HEK293T (cell line): Measurements from ENCODE around the gene DGKD.

Source experiments
- ARNT ChIP-seq: fragments of 450-650 bp; IDR thresholded peaks from 2 replicates; pipeline ENCODE4 v1.6.1; 2017; ENCODE audit warnings: mild to moderate bottlenecking
- BHLHE40 ChIP-seq: fragments of 450-650 bp; IDR thresholded peaks from 2 replicates; pipeline ENCODE4 v1.6.1; 2016; ENCODE audit warnings: mild to moderate bottlenecking, moderate library complexity, borderline replicate concordance
- CTBP1 ChIP-seq: fragments of 450-650 bp; IDR thresholded peaks from 2 replicates; pipeline ENCODE4 v1.6.1; 2016; ENCODE audit warnings: borderline replicate concordance
- ELF4 ChIP-seq: fragments of 450-650 bp; IDR thresholded peaks from 2 replicates; pipeline ENCODE4 v1.6.1; 2017; ENCODE audit warnings: antibody characterized with exemption
- FOXA1 ChIP-seq: fragments of 450-650 bp; IDR thresholded peaks from 2 replicates; pipeline ENCODE4 v1.6.1; 2016; ENCODE audit warnings: mild to moderate bottlenecking
- FOXM1 ChIP-seq: fragments of 450-650 bp; IDR thresholded peaks from 2 replicates; pipeline ENCODE4 v1.6.1; 2017; ENCODE audit warnings: mild to moderate bottlenecking, borderline replicate concordance
- HDGF ChIP-seq: fragments of 450-650 bp; IDR thresholded peaks from 2 replicates; pipeline ENCODE4 v1.6.1; 2017; ENCODE audit warnings: antibody characterized with exemption, borderline replicate concordance
- SUZ12 ChIP-seq: fragments of 450-650 bp; IDR thresholded peaks from 2 replicates; pipeline ENCODE4 v1.6.1; 2016; ENCODE audit warnings: mild to moderate bottlenecking
- TARDBP ChIP-seq: fragments of 450-650 bp; IDR thresholded peaks from 2 replicates; pipeline ENCODE4 v1.6.1; 2016
- ZNF384 ChIP-seq: fragments of 450-650 bp; IDR thresholded peaks from 2 replicates; pipeline ENCODE4 v1.6.1; 2016

DNA sequence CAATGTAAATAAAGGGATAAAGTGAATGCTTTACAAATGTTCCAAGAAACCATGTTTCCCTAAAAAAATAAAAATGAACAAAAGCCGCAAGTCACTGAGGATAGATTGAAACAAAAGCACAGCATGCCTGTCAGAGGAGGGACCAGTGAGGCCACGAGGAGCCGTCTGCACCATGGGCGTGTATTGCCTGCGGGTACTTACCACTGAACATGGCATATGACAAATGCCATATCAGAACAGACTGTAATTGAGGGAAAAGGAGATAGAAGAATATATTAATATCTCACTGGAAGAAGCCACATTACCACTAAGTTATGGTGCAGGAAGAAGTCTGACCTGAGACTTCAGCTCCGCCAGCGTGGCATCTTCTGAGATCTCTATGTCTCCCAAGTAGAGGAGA, 136.5 kb downstream of the DGKD start:
- TF ChIP-seq FOXA1 (no peak), BHLHE40 (no peak), ELF4 (no peak), CTBP1 (no peak), TARDBP (no peak), ZNF384 (no peak), SUZ12 (no peak), ARNT (no peak), FOXM1 (no peak), HDGF (no peak)
